Stimulated activated CD8-positive, alpha-beta memory T cell treated with anti-CD3 and anti-CD28 coated beads, Interleukin-7, amount 100 ng/mL, for 48 hours (primary cell): ENCODE measurements around the gene ST13.
"Not testable (repeated sequence)": the region's sequence is repeated elsewhere in the genome, so short reads cannot be mapped to it uniquely, and the experiment has no call there.

Experiments
- DNase-seq, 2 donors: peaks; one replicate each; pipeline ENCODE4 v3.0.0-alpha.2; 2020; ENCODE audit warnings: low read depth in 1 of 2; ENCODE audit errors: extremely low read depth in 1 of 2

The ST13 gene

DNA sequence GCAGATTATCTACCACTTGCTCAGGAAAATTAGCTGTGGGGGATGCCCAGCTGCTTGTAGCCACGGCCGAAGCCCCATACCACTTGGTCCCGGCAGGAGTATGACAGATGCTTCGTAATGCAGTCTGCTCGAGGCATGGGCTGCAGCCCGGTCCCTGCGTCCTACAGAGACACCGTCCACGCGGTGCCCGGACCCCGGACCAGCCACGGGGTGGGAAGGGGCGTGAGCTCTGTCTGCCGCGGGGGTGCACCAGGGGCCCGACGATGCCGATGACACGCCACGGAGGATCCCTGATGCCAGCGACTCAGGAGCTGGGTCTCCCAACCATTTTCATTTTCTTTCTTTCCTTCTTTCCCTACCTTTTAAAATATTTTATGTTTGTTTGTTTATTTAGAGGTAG is 67.3 kb downstream of the ST13 start:
- DNase-seq, result no peak

DNA sequence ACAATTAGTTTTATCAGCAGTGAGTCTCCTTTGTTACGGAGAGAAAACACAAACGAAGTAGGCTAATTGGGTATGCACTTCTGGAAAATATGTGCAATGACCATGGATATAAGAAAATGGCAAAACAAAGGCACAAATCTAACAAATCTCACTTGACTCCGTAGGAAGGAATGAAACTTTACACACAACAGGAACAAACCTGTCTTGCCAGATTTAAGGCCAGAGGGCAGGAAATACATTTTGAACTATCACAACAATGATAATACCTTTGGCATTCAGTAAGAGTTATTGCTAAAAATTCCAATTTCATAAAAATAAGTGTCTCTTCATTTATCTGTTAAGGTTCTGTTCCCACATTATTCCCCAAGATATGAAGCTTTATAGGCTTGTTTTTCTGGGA is 73.9 kb downstream of the ST13 start:
- no peak for DNase-seq

DNA sequence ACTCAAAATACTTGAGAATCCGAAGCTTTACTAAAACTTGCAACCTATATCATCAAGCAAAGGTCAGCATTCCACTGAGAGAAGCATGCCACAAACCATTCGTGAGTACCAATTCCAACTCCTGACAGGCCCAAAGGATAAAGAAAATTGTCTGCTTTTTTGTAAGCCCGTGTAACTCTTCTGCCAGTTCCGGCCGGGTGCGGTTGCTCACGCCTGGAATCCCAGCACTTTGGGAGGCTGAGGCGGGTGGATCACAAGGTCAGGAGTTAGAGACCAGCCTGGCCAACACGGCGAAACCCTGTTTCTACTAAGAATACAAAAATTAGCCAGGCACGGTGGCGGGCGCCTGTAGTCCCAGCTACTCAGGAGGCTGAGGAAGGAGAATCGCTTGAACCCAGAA is 74.7 kb downstream of the ST13 start:
- DNase-seq, result not testable (repeated sequence)
